Hepatic stellate cell (primary cell): ENCODE measurements around the gene PLP1.
A peak's percentile ranks its signal among the peaks of the same experiment; 100 is the strongest.
"Not testable (repeated sequence)": the region's sequence is repeated elsewhere in the genome, so short reads cannot be mapped to it uniquely, and the experiment has no call there.

Source experiments
- DNase-seq: peaks from one replicate; pipeline ENCODE4 v3.0.0; 2011; ENCODE audit warnings: low spot score

The PLP1 gene

GRCh38 chrX:103781062-103781402, 4.4 kb downstream of the PLP1 start:
- no peak for DNase-seq

DNA sequence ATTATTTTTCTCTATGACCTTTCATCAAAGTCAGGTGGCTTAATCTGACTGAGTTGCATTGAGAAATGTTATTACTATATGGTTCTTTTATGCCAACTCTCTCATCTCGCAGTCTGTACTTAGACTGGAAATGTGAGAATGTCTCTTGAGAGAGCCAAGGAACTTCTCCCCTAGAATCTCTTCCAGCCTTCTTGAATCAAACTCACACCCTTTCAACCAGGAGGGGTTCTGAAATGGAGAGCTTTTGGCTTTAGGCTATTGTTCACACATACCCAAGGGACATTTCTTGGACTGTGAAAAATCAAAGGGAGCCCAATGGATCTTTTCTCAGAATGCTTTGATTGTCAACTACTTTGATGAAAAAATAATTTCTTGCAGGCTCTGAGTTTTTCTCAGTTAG, 5.1 kb downstream of the PLP1 start:
- DNase-seq: no peak

GRCh38 chrX:103782640-103783039, 6.0 kb downstream of the PLP1 start:
- DNase-seq: no peak

- no peak for DNase-seq
These were observed 6.6 kb downstream of the PLP1 start for GRCh38 chrX:103783196-103783595.

DNA sequence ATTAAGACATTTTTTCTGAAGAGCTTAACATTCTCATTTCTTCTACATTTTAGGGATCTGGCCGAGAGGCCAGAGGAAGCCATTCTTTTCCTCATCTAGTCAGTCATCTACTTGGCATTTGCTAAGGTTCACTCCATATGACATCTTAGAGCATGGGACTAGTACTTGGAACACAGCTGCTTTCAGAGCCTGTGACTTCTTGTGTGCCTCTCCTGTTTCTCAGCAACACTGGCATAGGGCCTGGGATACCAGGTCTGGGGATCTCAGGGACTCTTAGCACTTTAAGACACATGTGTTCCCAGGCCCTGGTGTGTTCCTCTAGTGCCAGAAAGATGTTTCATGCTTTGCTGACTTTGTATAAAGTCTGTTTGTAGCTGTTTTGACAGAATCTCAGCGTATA, 7.3 kb downstream of the PLP1 start:
- DNase-seq: no peak

DNA sequence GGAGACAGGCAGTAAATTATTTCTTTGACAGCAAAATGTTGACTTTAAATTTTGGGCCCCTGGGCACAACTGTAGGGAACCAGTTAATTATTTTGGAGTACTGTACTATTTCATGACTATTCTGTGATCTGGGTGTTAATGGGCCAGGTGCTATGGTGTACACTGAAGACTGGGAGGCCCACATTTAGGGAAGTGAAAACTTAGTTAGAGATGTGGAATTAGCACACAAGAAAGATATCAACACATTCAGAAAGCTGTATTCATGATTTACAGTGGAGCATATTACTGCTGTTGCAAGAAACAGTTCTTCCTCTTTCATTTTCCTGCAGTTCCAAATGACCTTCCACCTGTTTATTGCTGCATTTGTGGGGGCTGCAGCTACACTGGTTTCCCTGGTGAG, 12.4 kb downstream of the PLP1 start:
- DNase-seq: no peak

DNA sequence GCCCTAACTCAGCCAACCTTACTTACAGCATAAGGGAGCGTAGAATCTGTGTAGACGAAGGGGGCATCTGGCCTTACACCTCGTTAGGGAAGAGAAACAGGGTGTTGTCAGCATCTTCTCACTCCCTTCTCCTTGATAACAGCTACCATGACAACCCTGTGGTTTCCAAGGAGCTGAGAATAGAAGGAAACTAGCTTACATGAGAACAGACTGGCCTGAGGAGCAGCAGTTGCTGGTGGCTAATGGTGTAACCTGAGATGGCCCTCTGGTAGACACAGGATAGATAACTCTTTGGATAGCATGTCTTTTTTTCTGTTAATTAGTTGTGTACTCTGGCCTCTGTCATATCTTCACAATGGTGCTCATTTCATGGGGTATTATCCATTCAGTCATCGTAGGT, 14.6 kb downstream of the PLP1 start:
- no peak for DNase-seq

DNA sequence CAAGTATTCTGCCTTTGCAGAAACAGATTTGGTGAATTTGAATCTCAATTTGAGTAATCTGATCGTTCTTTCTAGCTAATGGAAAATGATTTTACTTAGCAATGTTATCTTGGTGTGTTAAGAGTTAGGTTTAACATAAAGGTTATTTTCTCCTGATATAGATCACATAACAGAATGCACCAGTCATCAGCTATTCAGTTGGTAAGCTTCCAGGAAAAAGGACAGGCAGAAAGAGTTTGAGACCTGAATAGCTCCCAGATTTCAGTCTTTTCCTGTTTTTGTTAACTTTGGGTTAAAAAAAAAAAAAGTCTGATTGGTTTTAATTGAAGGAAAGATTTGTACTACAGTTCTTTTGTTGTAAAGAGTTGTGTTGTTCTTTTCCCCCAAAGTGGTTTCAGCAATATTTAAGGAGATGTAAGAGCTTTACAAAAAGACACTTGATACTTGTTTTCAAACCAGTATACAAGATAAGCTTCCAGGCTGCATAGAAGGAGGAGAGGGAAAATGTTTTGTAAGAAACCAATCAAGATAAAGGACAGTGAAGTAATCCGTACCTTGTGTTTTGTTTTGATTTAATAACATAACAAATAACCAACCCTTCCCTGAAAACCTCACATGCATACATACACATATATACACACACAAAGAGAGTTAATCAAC, 15.3 kb downstream of the PLP1 start:
- DNase-seq: no peak

DNA sequence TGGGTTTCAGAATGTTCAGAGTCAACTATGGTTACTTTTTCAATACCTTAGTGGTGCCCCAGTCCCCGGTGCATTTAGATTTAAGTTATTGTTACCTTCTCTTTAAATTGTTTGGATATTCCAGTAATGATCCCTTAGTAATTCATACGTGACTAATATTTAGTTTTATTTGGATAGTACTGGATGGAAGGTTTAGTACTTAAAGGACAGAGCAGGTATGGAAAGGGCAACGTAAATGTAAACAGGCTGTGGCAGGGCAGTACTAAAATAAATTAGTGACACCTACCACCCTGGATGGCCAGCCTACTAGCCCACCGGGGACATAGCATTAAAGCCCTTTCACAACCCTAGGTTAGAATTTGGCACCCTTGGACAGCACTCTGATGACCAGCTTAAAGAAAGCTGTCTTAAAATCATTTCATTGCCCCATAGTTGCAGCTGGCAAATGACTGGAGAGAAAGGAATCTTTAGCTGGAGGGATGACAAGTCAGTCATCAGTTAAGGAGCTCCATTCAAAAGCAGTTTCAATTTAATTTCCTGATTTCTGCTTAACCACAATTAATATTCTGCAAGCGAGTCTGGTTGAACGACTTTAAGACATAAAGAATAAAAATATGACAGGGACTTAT, 16.4 kb downstream of the PLP1 start:
- peak; percentile 20 for DNase-seq

DNA sequence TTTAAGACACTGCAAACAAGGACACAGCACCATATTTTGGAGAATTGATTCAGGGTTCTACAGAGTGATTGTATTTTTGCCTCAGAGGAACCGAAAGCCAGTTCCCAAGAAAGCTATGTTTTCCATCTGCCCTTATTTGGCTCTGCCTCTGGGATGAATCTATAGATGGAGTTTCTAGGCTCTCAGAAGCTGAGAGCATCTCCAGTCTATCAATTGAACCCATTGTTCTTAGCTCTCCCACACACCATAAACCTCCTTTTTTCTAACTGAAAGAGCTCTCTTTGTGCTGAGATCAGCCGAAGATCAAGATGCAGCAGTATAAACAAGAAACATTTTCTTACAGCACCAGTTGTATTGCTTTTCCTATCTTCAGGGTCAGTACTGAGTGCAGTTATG, 16.9 kb downstream of the PLP1 start:
- DNase-seq: no peak

DNA sequence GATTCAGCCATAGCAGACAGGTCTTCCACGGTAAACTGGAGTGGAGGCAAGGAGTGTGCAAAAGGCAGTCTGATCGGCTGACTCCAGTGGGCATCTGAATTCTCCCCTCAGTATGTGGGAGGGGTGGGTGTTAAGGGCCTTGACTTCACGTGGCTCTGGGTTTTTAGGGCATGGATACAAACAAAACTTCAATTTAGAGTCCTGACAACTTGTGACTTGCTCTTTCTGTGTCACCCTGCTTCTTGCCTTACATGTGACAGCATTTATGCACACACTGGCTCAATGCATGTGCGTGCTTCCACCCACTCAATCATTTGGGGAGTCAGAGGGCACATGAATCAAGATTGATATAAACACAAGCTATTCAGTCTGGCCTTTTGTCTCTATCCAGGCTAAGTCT, 17.5 kb downstream of the PLP1 start:
- no peak for DNase-seq

GRCh38 chrX:103797691-103798090, 21.1 kb downstream of the PLP1 start:
- DNase-seq: no peak

- no peak for DNase-seq
These were observed 23.7 kb downstream of the PLP1 start for GRCh38 chrX:103800318-103800717.

GRCh38 chrX:103805860-103806259, 29.2 kb downstream of the PLP1 start:
- no peak for DNase-seq

GRCh38 chrX:103806862-103807474, 30.3 kb downstream of the PLP1 start:
- no peak for DNase-seq

DNA sequence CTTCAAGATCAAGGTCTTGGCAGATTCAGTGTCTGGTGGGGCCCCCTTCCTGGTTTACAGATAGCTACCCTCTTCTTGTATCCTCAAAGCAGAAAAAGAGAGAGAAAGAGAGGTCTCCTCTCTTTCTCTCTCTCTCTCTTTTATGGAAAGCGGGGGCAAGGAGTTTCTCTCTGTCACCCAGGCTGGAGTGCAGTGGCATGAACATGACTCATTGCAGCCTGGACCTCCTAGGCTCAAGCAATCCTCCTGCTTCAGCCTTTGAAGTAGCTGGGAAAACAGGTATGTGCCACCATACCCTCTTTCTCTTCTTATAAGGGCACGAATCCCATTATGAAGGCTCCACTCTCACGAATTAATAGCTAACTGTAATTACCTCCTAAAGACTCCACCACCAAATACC, 35.2 kb downstream of the PLP1 start:
- DNase-seq: no peak

DNA sequence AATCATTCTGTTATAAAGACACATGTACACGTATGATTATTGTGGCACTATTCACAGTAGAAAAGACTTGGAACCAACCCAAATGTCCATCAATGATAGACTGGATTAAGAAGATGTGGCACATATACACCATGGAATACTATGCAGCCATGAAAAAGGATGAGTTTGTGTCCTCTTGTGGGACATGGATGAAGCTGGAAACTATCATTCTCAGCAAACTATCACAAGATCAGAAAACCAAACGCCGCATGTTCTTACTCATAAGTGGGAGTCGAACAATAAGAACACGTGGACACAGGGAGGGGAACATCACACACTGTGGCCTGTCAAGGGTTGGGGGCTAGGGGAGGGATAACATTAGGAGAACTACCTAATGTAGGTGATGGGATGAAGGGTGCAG, 40.5 kb downstream of the PLP1 start:
- DNase-seq: not testable (repeated sequence)

- DNase-seq: no peak
These were observed 40.9 kb downstream of the PLP1 start for GRCh38 chrX:103817502-103817901.

GRCh38 chrX:103818842-103819619, 42.4 kb downstream of the PLP1 start:
- no peak for DNase-seq

DNA sequence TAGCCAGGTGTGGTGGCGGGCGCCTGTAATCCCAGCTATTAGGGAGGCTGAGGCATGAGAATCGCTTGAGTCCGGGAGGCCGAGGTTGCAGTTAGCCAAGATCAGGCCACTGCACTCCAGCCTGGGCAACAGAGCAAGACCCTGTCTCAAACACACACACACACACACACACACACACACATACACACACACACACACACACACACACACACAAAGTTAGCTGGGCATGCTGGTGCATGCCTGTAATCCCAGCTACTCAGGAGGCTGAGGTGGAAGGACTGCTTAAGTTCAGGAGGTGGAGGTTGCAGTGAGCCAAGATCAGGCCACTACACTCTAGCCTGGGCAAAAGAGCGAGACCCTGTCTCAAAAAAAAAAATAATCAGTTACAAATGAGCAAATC, 44.2 kb downstream of the PLP1 start:
- not testable (repeated sequence) for DNase-seq

DNA sequence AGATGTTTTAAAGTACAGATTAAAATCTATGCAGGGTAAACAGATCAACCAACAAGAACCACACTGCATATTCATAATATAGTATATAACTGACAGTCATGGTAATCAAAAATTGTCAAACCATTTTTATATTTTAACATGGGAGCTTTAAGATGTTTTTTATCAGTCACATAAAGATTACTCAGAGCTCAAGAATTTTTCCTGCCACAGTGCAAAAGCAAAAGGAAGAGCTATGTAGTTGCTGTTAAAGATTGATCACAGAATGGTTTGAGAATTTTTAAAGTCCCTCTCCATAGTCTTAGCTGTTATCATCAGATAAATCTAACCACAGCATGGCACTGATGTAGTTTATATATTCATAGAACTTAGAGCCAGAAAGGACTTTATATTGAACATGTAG, 47.0 kb downstream of the PLP1 start:
- DNase-seq: no peak

GRCh38 chrX:103825881-103826280, 49.2 kb downstream of the PLP1 start:
- no peak for DNase-seq

DNA sequence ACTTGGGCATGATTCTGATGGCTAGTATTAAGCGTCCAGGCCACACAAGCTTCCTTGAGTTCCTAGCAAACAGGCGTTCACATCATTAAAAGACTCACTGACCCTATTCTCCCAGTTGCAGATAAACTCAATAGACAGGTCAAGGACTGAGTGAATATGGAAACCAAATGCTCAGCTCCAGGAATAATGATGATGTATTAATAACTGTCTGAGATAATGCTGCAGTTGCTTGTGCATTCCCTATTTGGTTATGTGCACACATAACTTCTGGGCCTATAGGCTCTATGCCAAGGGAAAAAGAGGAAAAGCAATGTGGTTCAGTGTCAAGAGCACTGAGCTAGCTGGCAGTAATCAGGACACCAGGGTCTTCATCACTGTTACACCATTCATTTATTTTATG, 51.9 kb downstream of the PLP1 start:
- no peak for DNase-seq
